ENCODE measurements around the gene SERPINB3.

DNA sequence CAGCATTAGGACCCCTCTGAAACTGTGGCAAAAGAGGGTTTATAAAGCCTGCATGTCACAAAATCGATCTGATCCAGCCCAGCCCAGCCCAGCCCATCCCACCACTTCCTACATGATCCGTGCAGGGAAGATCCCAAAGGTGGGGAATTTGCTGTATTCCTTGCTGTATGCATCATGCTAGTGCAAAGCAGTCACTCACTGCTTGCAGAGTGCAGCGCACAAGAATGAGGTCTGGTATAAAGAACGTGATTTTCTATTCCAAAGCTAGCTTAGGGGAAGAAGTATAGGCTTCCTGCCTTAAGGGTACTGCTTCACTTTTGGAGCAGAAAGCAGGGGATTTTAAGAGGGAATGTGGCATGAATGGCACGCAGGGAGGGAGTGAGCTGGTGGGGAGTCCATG is 22.2 kb upstream of the SERPINB3 start:
- TF ChIP-seq GTF2F1 (IDR thresholded peaks at IDR 0.05; ENCODE audit: low read length): no peak
- TF ChIP-seq, protein P1, sequence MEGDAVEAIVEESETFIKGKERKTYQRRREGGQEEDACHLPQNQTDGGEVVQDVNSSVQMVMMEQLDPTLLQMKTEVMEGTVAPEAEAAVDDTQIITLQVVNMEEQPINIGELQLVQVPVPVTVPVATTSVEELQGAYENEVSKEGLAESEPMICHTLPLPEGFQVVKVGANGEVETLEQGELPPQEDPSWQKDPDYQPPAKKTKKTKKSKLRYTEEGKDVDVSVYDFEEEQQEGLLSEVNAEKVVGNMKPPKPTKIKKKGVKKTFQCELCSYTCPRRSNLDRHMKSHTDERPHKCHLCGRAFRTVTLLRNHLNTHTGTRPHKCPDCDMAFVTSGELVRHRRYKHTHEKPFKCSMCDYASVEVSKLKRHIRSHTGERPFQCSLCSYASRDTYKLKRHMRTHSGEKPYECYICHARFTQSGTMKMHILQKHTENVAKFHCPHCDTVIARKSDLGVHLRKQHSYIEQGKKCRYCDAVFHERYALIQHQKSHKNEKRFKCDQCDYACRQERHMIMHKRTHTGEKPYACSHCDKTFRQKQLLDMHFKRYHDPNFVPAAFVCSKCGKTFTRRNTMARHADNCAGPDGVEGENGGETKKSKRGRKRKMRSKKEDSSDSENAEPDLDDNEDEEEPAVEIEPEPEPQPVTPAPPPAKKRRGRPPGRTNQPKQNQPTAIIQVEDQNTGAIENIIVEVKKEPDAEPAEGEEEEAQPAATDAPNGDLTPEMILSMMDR (CRISPR knock-in tag; IDR thresholded peaks at IDR 0.05): no peak
- no peak for TF ChIP-seq ZNF674 (CRISPR knock-in tag; IDR thresholded peaks at IDR 0.05; ENCODE audit: low read depth)
